H9 (cell line): ENCODE measurements around the gene TTC9B. TPM values are rescaled to one million over a fixed set of nuclear protein-coding genes. Genes with fewer than 3 reads are reported as not detected.

Experiments used
- DNase-seq: peaks from one replicate; pipeline ENCODE4 v3.0.0-alpha.2; 2017
- H2AFZ ChIP-seq: one replicate; pipeline ENCODE4 v1.6.1; 2013; ENCODE audit warnings: mild to moderate bottlenecking, low read length, control low read depth, moderate library complexity
- H2AK5ac ChIP-seq: 2 replicates; pipeline ENCODE4 v1.6.1; 2013; ENCODE audit warnings: low read length, control low read depth, mixed read lengths; ENCODE audit not compliant: insufficient read length
- H2BK120ac ChIP-seq: one replicate; pipeline ENCODE4 v1.6.1; 2013; ENCODE audit warnings: low read depth, mild to moderate bottlenecking, low read length, control low read depth, inconsistent platforms; ENCODE audit not compliant: poor library complexity, severe bottlenecking
- H2BK12ac ChIP-seq: 2 replicates; pipeline ENCODE4 v1.6.1; 2013; ENCODE audit warnings: low read length, control low read depth, mixed read lengths, low read depth; ENCODE audit not compliant: insufficient read length
- H2BK15ac ChIP-seq: 2 replicates; pipeline ENCODE4 v1.6.1; 2013; ENCODE audit warnings: low read depth, low read length, control low read depth
- H2BK20ac ChIP-seq: one replicate; pipeline ENCODE4 v1.6.1; 2013; ENCODE audit warnings: low read depth, mild to moderate bottlenecking, low read length, control low read depth, inconsistent platforms; ENCODE audit not compliant: poor library complexity, severe bottlenecking
- H2BK5ac ChIP-seq: 2 replicates; pipeline ENCODE4 v1.6.1; 2013; ENCODE audit warnings: low read length, control low read depth, mixed read lengths; ENCODE audit not compliant: insufficient read length
- H3K14ac ChIP-seq: 2 replicates; pipeline ENCODE4 v1.6.1; 2013; ENCODE audit warnings: low read length, control low read depth; ENCODE audit not compliant: insufficient read depth
- H3K18ac ChIP-seq: 2 replicates; pipeline ENCODE4 v1.6.1; 2013; ENCODE audit warnings: low read depth, mild to moderate bottlenecking, mixed read lengths, low read length, control low read depth; ENCODE audit not compliant: insufficient read length
- H3K23ac ChIP-seq: 2 replicates; pipeline ENCODE4 v1.6.1; 2013; ENCODE audit warnings: low read length, control low read depth, mixed read lengths, low read depth; ENCODE audit not compliant: insufficient read length
- H3K23me2 ChIP-seq: 2 replicates; pipeline ENCODE4 v1.6.1; 2013; ENCODE audit warnings: low read depth, mild to moderate bottlenecking, mixed read lengths, low read length, control low read depth; ENCODE audit not compliant: insufficient read length, poor library complexity, severe bottlenecking
- H3K27ac ChIP-seq: 2 replicates; pipeline ENCODE4 v1.5.1; 2013; ENCODE audit warnings: low read length, control low read depth, mixed read lengths, low read depth; ENCODE audit not compliant: insufficient read length
- H3K27me3 ChIP-seq: 2 replicates; pipeline ENCODE4 v1.6.1; 2013; ENCODE audit warnings: low read length, control low read depth, inconsistent platforms; ENCODE audit not compliant: insufficient read depth
- H3K4ac ChIP-seq: 2 replicates; pipeline ENCODE4 v1.6.1; 2013; ENCODE audit warnings: low read depth, mild to moderate bottlenecking, control low read depth, inconsistent platforms, low read length, moderate library complexity
- H3K4me1 ChIP-seq: 2 replicates; pipeline ENCODE4 v1.6.1; 2013; ENCODE audit warnings: low read length, control low read depth, inconsistent platforms; ENCODE audit not compliant: insufficient read depth
- H3K4me2 ChIP-seq: 2 replicates; pipeline ENCODE4 v1.6.1; 2013; ENCODE audit warnings: low read length, control low read depth, mixed read lengths; ENCODE audit not compliant: insufficient read length, insufficient read depth
- H3K56ac ChIP-seq: 2 replicates; pipeline ENCODE4 v1.6.1; 2013; ENCODE audit warnings: low read depth, mild to moderate bottlenecking, mixed read lengths, low read length, control low read depth; ENCODE audit not compliant: insufficient read length
- H3K79me1 ChIP-seq: 2 replicates; pipeline ENCODE4 v1.6.1; 2013; ENCODE audit warnings: low read depth, mild to moderate bottlenecking, moderate library complexity, low read length, control low read depth, inconsistent platforms; ENCODE audit not compliant: insufficient read depth, poor library complexity, severe bottlenecking
- H3K79me2 ChIP-seq: 2 replicates; pipeline ENCODE4 v1.6.1; 2013; ENCODE audit warnings: low read length, control low read depth, inconsistent platforms; ENCODE audit not compliant: insufficient read depth
- H3K9ac ChIP-seq: 2 replicates; pipeline ENCODE4 v1.6.1; 2013; ENCODE audit warnings: low read length, control low read depth, mixed read lengths; ENCODE audit not compliant: insufficient read length; ENCODE audit errors: extremely low read depth
- H3K9me3 ChIP-seq: one replicate; pipeline ENCODE4 v1.6.1; 2013; ENCODE audit warnings: low read depth, low read length, inconsistent platforms; ENCODE audit not compliant: control insufficient read depth
- H3T11ph ChIP-seq: one replicate; pipeline ENCODE4 v1.6.1; 2013; ENCODE audit warnings: mild to moderate bottlenecking, low read length, control low read depth, inconsistent platforms
- H4K20me1 ChIP-seq: one replicate; pipeline ENCODE4 v1.6.1; 2013; ENCODE audit not compliant: control insufficient read depth, insufficient read length, insufficient read depth
- H4K5ac ChIP-seq: 2 replicates; pipeline ENCODE4 v1.6.1; 2013; ENCODE audit warnings: low read depth, mild to moderate bottlenecking, mixed read lengths, low read length, control low read depth; ENCODE audit not compliant: insufficient read length
- H4K8ac ChIP-seq: replicated peaks from 2 replicates; pipeline ENCODE4 v1.6.1; 2013; ENCODE audit warnings: low read length, control low read depth, mixed read lengths, low read depth; ENCODE audit not compliant: insufficient read length
- H4K91ac ChIP-seq: 2 replicates; pipeline ENCODE4 v1.6.1; 2013; ENCODE audit warnings: low read depth, mild to moderate bottlenecking, moderate library complexity, mixed read lengths, low read length, control low read depth; ENCODE audit not compliant: insufficient read length
- H3K27ac Mint-ChIP-seq, 3 experiments: 2 replicates in 2 of 3; 3 replicates in 1 of 3; pipeline ENCODE4 v1.8.0; 2020 to 2021; ENCODE audit warnings: mixed read lengths in 3 of 3, mild to moderate bottlenecking in 1 of 3, moderate library complexity in 1 of 3
- H3K27me3 Mint-ChIP-seq: 2 replicates; pipeline ENCODE4 v1.8.0; 2021; ENCODE audit warnings: low read depth, mild to moderate bottlenecking, moderate library complexity, mixed read lengths
- H3K36me3 Mint-ChIP-seq, 3 experiments: 2 replicates in 2 of 3; 3 replicates in 1 of 3; pipeline ENCODE4 v1.8.0; 2020 to 2021; ENCODE audit warnings: low read depth in 3 of 3, mixed read lengths in 3 of 3; ENCODE audit not compliant: insufficient read depth in 1 of 3
- H3K4me1 Mint-ChIP-seq, 2 experiments: 2 replicates each; pipeline ENCODE4 v1.8.0; 2020; ENCODE audit warnings: mixed read lengths in 2 of 2
- H3K4me3 Mint-ChIP-seq, 2 experiments: 2 replicates in 1 of 2; 3 replicates in 1 of 2; pipeline ENCODE4 v1.8.0; 2020 to 2021; ENCODE audit warnings: mild to moderate bottlenecking in 2 of 2, mixed read lengths in 2 of 2, moderate library complexity in 1 of 2
- H3K9me3 Mint-ChIP-seq, 2 experiments: 2 replicates in 1 of 2; 3 replicates in 1 of 2; pipeline ENCODE4 v1.8.0; 2020; ENCODE audit warnings: mild to moderate bottlenecking in 2 of 2, mixed read lengths in 2 of 2, moderate library complexity in 1 of 2
- CTCF ChIP-seq: fragments of 200-600 bp; sonication (generic); conservative IDR thresholded peaks from 3 replicates; pipeline ENCODE4 v1.8.0; 2021; ENCODE audit warnings: antibody characterized with exemption, mild to moderate bottlenecking
- total RNA-seq: library from RNA; stranded (reverse); gene quantifications from 2 replicates; pipeline ENCODE4 v1.2.1, GENCODE V29; 2021

TTC9B gene
- total RNA-seq, 1 experiment from 2014 or later = 0.15 TPM

GRCh38 chr19:40251244-40251643 is 33.1 kb upstream of the TTC9B start:
- no peak overlapping the region for H3K4me3 Mint-ChIP-seq
- Histone ChIP-seq H4K20me1 (peaks cover 2% of the 10 kb centered on the region), H3K56ac (no peak overlapping the region), H3K4me2 (no peak overlapping the region), H2BK120ac (no peak overlapping the region), H2BK5ac (no peak overlapping the region), H4K8ac (no peak overlapping the region), H3K23ac (no peak overlapping the region), H3K9me3 (no peaks in the 10 kb centered on the region), H2AK5ac (no peak overlapping the region), H4K91ac (no peak overlapping the region), H3K9ac (no peak overlapping the region), H3K23me2 (no peaks in the 10 kb centered on the region), H3K79me2 (no peaks in the 10 kb centered on the region), H3K4ac (no peak overlapping the region), H2BK20ac (no peak overlapping the region), H3K27ac (no peak overlapping the region), H2AFZ (no peak overlapping the region), H3K79me1 (peaks cover 2% of the 10 kb centered on the region), H3K18ac (no peak overlapping the region), H2BK15ac (no peak overlapping the region), H4K5ac (no peak overlapping the region), H3T11ph (no peak overlapping the region), H2BK12ac (no peak overlapping the region), H3K14ac (no peak overlapping the region), H3K27me3 (no peaks in the 10 kb centered on the region), H3K4me1 (peaks cover 2% of the 10 kb centered on the region; the same call in 1 of the 2 replicates)
- TF ChIP-seq CTCF = no peak
- H3K9me3 Mint-ChIP-seq = no peaks in the 10 kb centered on the region
- no peaks in the 10 kb centered on the region for H3K27me3 Mint-ChIP-seq
- DNase-seq = no peak
- no peak overlapping the region for H3K27ac Mint-ChIP-seq
- peaks cover 18 to 53% (median 40%) of the 10 kb centered on the region in 3 experiments for H3K36me3 Mint-ChIP-seq
- peaks cover 16 to 19% of the 10 kb centered on the region in 2 experiments for H3K4me1 Mint-ChIP-seq
